ENCODE measurements around the gene RGS3.

The RGS3 gene

DNA sequence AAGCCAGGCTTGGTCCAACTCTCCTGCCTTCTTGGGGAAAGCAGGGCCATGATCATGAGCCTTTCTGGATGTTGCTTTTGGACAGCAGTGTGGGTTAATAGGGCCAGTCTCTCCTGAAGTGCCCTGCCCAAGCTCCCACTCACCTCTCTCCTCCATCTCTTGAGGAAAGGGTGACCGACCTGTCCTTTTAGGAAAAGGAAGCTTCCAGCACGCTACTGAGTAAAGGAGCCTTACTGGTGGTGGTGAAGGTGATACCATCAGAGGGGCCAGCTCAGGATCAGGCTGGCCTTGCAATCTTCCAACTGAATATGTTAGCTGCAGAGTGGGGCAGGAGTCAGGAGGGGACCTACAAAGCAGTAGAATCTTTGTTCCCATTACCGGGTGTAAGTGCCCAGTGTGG lies 2.2 kb upstream of the RGS3 start:
- H3K27me3 ChIP-seq (ENCODE audit: insufficient read depth, poor library complexity, severe bottlenecking) = no peaks in the 10 kb centered on the region
- no peak overlapping the region for H3K27ac ChIP-seq (replicated peaks)
- no peak for TF ChIP-seq POLR2AphosphoS5 (IDR thresholded peaks at IDR 0.05; ENCODE audit: low read depth)
- no peak for TF ChIP-seq REST (IDR thresholded peaks at IDR 0.05; ENCODE audit: insufficient replicate concordance, low read depth)
- TF ChIP-seq SPI1 (IDR thresholded peaks at IDR 0.05; ENCODE audit: borderline replicate concordance, low read depth) = no peak
- no peak for TF ChIP-seq CTCF (IDR thresholded peaks at IDR 0.05; ENCODE audit: insufficient read depth, low read length)
- no peak for TF ChIP-seq GABPA (IDR thresholded peaks at IDR 0.05; ENCODE audit: low read depth)
- H3K4me3 ChIP-seq (replicated peaks; ENCODE audit: insufficient read depth, low read length) = no peak overlapping the region
- no peak for DNase-seq (ENCODE audit: low read depth in 1 of 2, low spot score in 1 of 2)

GRCh38 chr9:113461943-113462342 lies 1.6 kb upstream of the RGS3 start:
- Histone ChIP-seq H3K27me3 (ENCODE audit: insufficient read depth, poor library complexity, severe bottlenecking) (no peaks in the 10 kb centered on the region), H3K4me3 (replicated peaks; ENCODE audit: insufficient read depth, low read length) (no peak overlapping the region)
- TF ChIP-seq POLR2AphosphoS5 (IDR thresholded peaks at IDR 0.05; ENCODE audit: low read depth) (no peak), REST (IDR thresholded peaks at IDR 0.05; ENCODE audit: insufficient replicate concordance, low read depth) (no peak), GABPA (IDR thresholded peaks at IDR 0.05; ENCODE audit: low read depth) (no peak), SPI1 (IDR thresholded peaks at IDR 0.05; ENCODE audit: borderline replicate concordance, low read depth) (no peak), CTCF (IDR thresholded peaks at IDR 0.05; ENCODE audit: insufficient read depth, low read length) (no peak)

DNA sequence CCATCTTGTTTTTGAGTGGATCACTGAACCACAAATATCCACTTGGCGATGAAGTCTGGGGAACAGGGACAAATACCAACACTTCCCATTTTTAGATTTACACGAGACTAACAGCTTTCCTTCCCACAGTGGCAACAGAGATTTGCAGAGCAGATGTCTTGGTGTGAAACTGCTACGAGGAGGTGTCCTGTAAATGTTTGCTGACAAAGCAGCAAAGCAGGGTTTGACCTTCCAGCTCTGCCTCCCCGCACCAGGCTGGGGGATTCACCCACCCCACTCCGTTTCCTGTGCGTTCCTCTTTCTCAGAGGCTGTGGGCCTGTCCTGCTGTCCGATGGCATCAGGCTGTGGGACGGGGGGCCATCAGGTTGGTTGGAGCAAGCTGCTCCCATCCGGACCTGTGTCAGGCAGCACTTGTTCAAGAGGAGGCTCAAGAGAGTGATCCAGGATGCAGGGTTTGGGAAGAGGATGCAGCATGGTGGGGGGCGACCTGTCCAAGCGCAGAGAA lies 693 bp upstream of the RGS3 start:
- no peak for DNase-seq (ENCODE audit: low read depth in 1 of 2, low spot score in 1 of 2)
- TF ChIP-seq POLR2AphosphoS5 (IDR thresholded peaks at IDR 0.05; ENCODE audit: low read depth) (no peak), REST (IDR thresholded peaks at IDR 0.05; ENCODE audit: insufficient replicate concordance, low read depth) (no peak), GABPA (IDR thresholded peaks at IDR 0.05; ENCODE audit: low read depth) (no peak), SPI1 (IDR thresholded peaks at IDR 0.05; ENCODE audit: borderline replicate concordance, low read depth) (no peak), CTCF (IDR thresholded peaks at IDR 0.05; ENCODE audit: insufficient read depth, low read length) (no peak)
- Histone ChIP-seq H3K27ac (replicated peaks) (no peak overlapping the region), H3K27me3 (ENCODE audit: insufficient read depth, poor library complexity, severe bottlenecking) (no peaks in the 10 kb centered on the region), H3K4me3 (replicated peaks; ENCODE audit: insufficient read depth, low read length) (no peak overlapping the region)

More at GRCh38 chr9:113461943-113462342, 1.6 kb upstream of the RGS3 start:
- no peak overlapping the region for H3K27ac ChIP-seq (replicated peaks)
- DNase-seq (ENCODE audit: low read depth in 1 of 2, low spot score in 1 of 2) = no peak
